Measurements from ENCODE around the gene MTARC1. TPM values are rescaled to one million over a fixed set of nuclear protein-coding genes. Genes with fewer than 3 reads are reported as not detected.

Gene MTARC1
- total and polyA plus RNA-seq, 2 donors = 1.8 to 3.3 TPM

DNA sequence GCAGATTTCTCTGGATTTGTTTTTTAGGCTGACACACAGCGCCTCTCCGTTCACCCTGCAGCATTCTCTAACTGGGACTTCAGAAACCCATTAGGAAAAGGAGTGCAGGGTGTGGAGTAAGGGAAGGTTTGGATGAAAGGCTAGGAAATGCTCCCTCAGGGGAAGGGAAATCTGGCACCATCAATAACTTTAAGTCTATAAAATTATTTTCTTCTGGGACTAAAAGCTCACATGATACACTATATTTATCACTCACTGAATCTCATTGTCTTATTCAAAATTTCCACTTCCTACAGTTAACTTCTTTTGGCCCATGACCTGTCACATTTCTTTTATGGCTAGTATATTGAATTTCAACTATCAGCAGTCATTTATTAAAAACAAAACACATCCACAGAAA lies 46.7 kb downstream of the MTARC1 start:
- DNase-seq (ENCODE audit: low read depth in 6 of 9, low spot score in 9 of 9) = no peak
- Histone ChIP-seq H3K4me1 (ENCODE audit: control insufficient read depth in 2 of 2, insufficient read depth in 2 of 2, low read length in 2 of 2) (no peaks in the 10 kb centered on the region), H3K9me3 (ENCODE audit: control insufficient read depth in 2 of 2, insufficient read depth in 1 of 2, low read length in 1 of 2) (no peaks in the 10 kb centered on the region), H3K4me3 (ENCODE audit: low read length in 2 of 2) (no peak overlapping the region), H3K27me3 (ENCODE audit: control insufficient read depth in 2 of 2, insufficient read depth in 1 of 2, low read length in 1 of 2) (no peaks in the 10 kb centered on the region), H3K36me3 (ENCODE audit: control insufficient read depth in 2 of 2, insufficient read depth in 2 of 2, low read length in 1 of 2) (no peaks in the 10 kb centered on the region), H3K27ac (ENCODE audit: low read depth in 1 of 2, low read length in 1 of 2) (no peak overlapping the region)
- 89% methylated on average over 2 of the region's 2 CpGs for WGBS

DNA sequence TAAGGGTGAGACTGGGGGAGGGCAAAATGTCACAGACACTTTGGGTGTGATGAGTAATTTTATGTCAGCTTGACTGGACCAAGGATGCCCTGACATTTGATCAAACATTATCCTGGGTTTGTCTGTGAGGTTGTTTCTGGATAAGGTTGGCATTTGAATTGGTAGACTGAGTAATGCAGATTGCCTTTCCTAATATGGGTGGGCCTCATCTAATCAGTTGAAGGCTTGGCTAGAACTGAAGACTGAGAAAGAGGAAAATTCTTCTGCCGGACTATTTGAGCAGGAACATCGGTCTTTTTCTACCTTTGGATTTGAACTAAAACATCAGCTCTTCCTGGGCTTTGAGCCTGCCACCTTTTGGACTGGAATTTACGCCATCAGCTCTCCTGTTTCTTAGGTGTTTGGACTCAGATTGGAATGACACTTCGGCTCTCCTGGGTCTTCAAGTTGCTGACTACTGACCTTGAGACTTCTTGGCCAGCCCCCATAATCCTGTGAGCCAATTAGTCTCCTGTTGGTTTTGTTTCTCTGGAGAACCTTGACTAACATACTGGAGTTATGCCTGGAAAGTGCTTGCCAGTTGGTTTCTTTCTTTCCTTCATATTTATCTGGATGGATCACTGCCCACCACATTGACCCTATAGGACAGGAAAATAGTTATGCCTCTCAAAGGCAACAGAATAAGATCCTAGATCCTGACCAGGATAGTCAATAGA lies 47.6 kb downstream of the MTARC1 start:
- H3K9me3 ChIP-seq (ENCODE audit: control insufficient read depth in 2 of 2, insufficient read depth in 1 of 2, low read length in 1 of 2) = no peaks in the 10 kb centered on the region
- no peak overlapping the region for H3K27ac ChIP-seq (ENCODE audit: low read depth in 1 of 2, low read length in 1 of 2)
- no peak for DNase-seq (ENCODE audit: low read depth in 6 of 9, low spot score in 9 of 9)
- H3K4me1 ChIP-seq (ENCODE audit: control insufficient read depth in 2 of 2, insufficient read depth in 2 of 2, low read length in 2 of 2) = no peaks in the 10 kb centered on the region
- 97% methylated on average over 4 of the region's 4 CpGs for WGBS
- no peaks in the 10 kb centered on the region for H3K27me3 ChIP-seq (ENCODE audit: control insufficient read depth in 2 of 2, insufficient read depth in 1 of 2, low read length in 1 of 2)
- no peak overlapping the region for H3K4me3 ChIP-seq (ENCODE audit: low read length in 2 of 2)
- no peaks in the 10 kb centered on the region for H3K36me3 ChIP-seq (ENCODE audit: control insufficient read depth in 2 of 2, insufficient read depth in 2 of 2, low read length in 1 of 2)

Other genes starting within 250 kb of the MTARC1 start
- gene C1orf115, start 96.5 kb upstream of the MTARC1 start, total RNA-seq = 3.5 TPM
- 5.2 TPM for gene C1orf115, start 96.5 kb upstream of the MTARC1 start, polyA plus RNA-seq
- gene MTARC2, start 38.6 kb upstream of the MTARC1 start, total RNA-seq = 1.6 TPM
- 9.5 TPM for gene MTARC2, start 38.6 kb upstream of the MTARC1 start, polyA plus RNA-seq
- gene HLX, start 92.5 kb downstream of the MTARC1 start, total RNA-seq = 2.4 TPM
- gene HLX, start 92.5 kb downstream of the MTARC1 start, polyA plus RNA-seq = 6.5 TPM